ENCODE data around the gene ABHD10.

DNA sequence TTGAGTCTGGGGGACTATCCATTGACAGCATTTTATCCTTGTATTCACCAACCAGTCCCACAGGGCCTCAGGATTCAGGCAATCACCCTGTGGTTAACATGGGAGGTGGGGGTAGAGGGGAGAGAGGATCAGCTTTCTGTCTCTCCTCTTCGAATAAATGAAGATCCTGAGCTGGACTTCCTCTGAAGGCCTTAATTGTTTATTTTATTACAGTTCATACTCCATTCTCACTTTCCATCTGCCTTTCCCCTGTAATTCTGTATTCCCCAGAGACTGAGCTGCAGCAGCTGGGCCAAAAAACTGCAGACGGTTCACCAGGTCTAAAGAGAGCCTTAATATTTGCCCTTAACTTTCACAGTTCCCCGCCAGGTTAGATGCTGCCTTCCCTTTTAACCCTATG, 31.8 kb downstream of the ABHD10 start:
- no peak for TF ChIP-seq ESRRA (IDR thresholded peaks at IDR 0.05; ENCODE audit: borderline replicate concordance, low read length)
- TF ChIP-seq, protein P1, sequence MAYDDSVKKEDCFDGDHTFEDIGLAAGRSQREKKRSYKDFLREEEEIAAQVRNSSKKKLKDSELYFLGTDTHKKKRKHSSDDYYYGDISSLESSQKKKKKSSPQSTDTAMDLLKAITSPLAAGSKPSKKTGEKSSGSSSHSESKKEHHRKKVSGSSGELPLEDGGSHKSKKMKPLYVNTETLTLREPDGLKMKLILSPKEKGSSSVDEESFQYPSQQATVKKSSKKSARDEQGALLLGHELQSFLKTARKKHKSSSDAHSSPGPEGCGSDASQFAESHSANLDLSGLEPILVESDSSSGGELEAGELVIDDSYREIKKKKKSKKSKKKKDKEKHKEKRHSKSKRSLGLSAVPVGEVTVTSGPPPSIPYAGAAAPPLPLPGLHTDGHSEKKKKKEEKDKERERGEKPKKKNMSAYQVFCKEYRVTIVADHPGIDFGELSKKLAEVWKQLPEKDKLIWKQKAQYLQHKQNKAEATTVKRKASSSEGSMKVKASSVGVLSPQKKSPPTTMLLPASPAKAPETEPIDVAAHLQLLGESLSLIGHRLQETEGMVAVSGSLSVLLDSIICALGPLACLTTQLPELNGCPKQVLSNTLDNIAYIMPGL (CRISPR knock-in tag; IDR thresholded peaks at IDR 0.05; ENCODE audit: borderline replicate concordance), result no peak
- TF ChIP-seq GATA3 (IDR thresholded peaks at IDR 0.05; ENCODE audit: borderline replicate concordance), result no peak
- TF ChIP-seq, protein P2, sequence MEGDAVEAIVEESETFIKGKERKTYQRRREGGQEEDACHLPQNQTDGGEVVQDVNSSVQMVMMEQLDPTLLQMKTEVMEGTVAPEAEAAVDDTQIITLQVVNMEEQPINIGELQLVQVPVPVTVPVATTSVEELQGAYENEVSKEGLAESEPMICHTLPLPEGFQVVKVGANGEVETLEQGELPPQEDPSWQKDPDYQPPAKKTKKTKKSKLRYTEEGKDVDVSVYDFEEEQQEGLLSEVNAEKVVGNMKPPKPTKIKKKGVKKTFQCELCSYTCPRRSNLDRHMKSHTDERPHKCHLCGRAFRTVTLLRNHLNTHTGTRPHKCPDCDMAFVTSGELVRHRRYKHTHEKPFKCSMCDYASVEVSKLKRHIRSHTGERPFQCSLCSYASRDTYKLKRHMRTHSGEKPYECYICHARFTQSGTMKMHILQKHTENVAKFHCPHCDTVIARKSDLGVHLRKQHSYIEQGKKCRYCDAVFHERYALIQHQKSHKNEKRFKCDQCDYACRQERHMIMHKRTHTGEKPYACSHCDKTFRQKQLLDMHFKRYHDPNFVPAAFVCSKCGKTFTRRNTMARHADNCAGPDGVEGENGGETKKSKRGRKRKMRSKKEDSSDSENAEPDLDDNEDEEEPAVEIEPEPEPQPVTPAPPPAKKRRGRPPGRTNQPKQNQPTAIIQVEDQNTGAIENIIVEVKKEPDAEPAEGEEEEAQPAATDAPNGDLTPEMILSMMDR (IDR thresholded peaks at IDR 0.05), result no peak
- TF ChIP-seq, protein P3, sequence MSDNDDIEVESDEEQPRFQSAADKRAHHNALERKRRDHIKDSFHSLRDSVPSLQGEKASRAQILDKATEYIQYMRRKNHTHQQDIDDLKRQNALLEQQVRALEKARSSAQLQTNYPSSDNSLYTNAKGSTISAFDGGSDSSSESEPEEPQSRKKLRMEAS (IDR thresholded peaks at IDR 0.05), result no peak
